Measurements from ENCODE around the gene PRR23E. TPM values are rescaled to one million over a fixed set of nuclear protein-coding genes. Genes with fewer than 3 reads are reported as not detected.

The PRR23E gene
- total RNA-seq, 1 donor from 2014 or later = not detected

GRCh38 chr3:127209840-127210653 is 17.1 kb downstream of the PRR23E start:
- DNase-seq = no peak

- DNase-seq = no peak
Observed at GRCh38 chr3:127210654-127210943, 17.7 kb downstream of the PRR23E start.

GRCh38 chr3:127211118-127212060 is 18.5 kb downstream of the PRR23E start:
- DNase-seq = no peak

- no peak for DNase-seq
Observed at GRCh38 chr3:127212231-127212630, 19.3 kb downstream of the PRR23E start.

- DNase-seq = no peak
Observed at GRCh38 chr3:127212711-127213110, 19.8 kb downstream of the PRR23E start.

- DNase-seq = no peak
Observed at GRCh38 chr3:127213381-127213918, 20.5 kb downstream of the PRR23E start.

GRCh38 chr3:127214975-127215374 is 22.0 kb downstream of the PRR23E start:
- DNase-seq = no peak

- DNase-seq = no peak
Observed at GRCh38 chr3:127215714-127216414, 22.9 kb downstream of the PRR23E start.

GRCh38 chr3:127216415-127217261 is 23.7 kb downstream of the PRR23E start:
- no peak for DNase-seq

GRCh38 chr3:127217596-127218453 is 24.9 kb downstream of the PRR23E start:
- no peak for DNase-seq

- DNase-seq = no peak
Observed at GRCh38 chr3:127218454-127218922, 25.6 kb downstream of the PRR23E start.

GRCh38 chr3:127220497-127220896 is 27.6 kb downstream of the PRR23E start:
- DNase-seq = no peak

GRCh38 chr3:127221037-127221436 is 28.1 kb downstream of the PRR23E start:
- DNase-seq = no peak

- no peak for DNase-seq
Observed at GRCh38 chr3:127221446-127222035, 28.6 kb downstream of the PRR23E start.

- no peak for DNase-seq
Observed at GRCh38 chr3:127222163-127222562, 29.2 kb downstream of the PRR23E start.

- DNase-seq = no peak
Observed at GRCh38 chr3:127222664-127223063, 29.7 kb downstream of the PRR23E start.

GRCh38 chr3:127224118-127224517 is 31.2 kb downstream of the PRR23E start:
- no peak for DNase-seq

- no peak for DNase-seq
Observed at GRCh38 chr3:127226457-127226856, 33.5 kb downstream of the PRR23E start.

GRCh38 chr3:127226946-127227842 is 34.3 kb downstream of the PRR23E start:
- DNase-seq = no peak

Data from occipital lobe (tissue), 2 donors.